GM12878 (cell line): ENCODE data around the gene MACROD2. TPM values are rescaled to one million over a fixed set of nuclear protein-coding genes. Genes with fewer than 3 reads are reported as not detected.

Experiments used
- ATAC-seq: fragments of 200-7000 bp; cut with Tn5 transposase; 3 replicates; pipeline ENCODE4 v1.9.1; 2020; ENCODE audit warnings: mild to moderate bottlenecking, moderate library complexity
- BruUV-seq: library from RNA; stranded (reverse); fragments of 400-500 nt; replicated peaks from 2 replicates; lab custom pipeline; 2021; lab: Mats Ljungman, UMichigan
- CTCF ChIA-PET: fragments of 300-600 bp; sonication (Branson Sonifier 250); formaldehyde crosslinking; extraction: SDS; loops from one replicate; lab custom pipeline; 2021; ENCODE audit warnings: inconsistent platforms; lab: Yijun Ruan, JAX
- POLR2A ChIA-PET: fragments of 350-600 bp; formaldehyde crosslinking; extraction: SDS; loops from one replicate; lab custom pipeline; 2021; ENCODE audit warnings: inconsistent platforms; lab: Charles Lee
- RAD21 ChIA-PET: fragments of 300-600 bp; sonication (Branson Sonifier 250); formaldehyde crosslinking; loops from one replicate; lab custom pipeline; 2023; ENCODE audit warnings: antibody characterized with exemption; ENCODE audit not compliant: unreplicated experiment; lab: Charles Lee
- SMC1A ChIA-PET: fragments of 300-600 bp; sonication (Branson Sonifier 250); formaldehyde crosslinking; loops from one replicate; lab custom pipeline; 2023; ENCODE audit not compliant: unreplicated experiment, uncharacterized antibody; lab: Charles Lee
- DNase-seq: peaks from one replicate; pipeline ENCODE4 v3.0.0-alpha.2; 2011; ENCODE audit warnings: low read depth, low spot score
- FAIRE-seq: peaks from 3 replicates; lab custom pipeline; 2011; peaks lifted over from hg19 to GRCh38; lab: Jason Lieb, UNC
- H2AFZ ChIP-seq: 2 replicates; pipeline ENCODE4 v1.6.0; 2011; ENCODE audit warnings: low read depth, low read length, control low read depth; ENCODE audit not compliant: control insufficient read depth
- H3K27ac ChIP-seq: 2 replicates; pipeline ENCODE4 v1.5.1; 2011; ENCODE audit warnings: control low read depth; ENCODE audit not compliant: control insufficient read depth, insufficient read depth
- H3K27me3 ChIP-seq, 2 experiments: replicated peaks in 1 of 2; 2 replicates each; pipeline versions ENCODE4 v1.6.0 to v1.6.1; 2011; ENCODE audit warnings: low read length in 1 of 2; ENCODE audit not compliant: control insufficient read depth in 2 of 2, insufficient read depth in 2 of 2
- H3K36me3 ChIP-seq, 2 experiments: 2 replicates each; pipeline ENCODE4 v1.5.1; 2011; ENCODE audit warnings: low read length in 1 of 2; ENCODE audit not compliant: control insufficient read depth in 2 of 2, insufficient read depth in 2 of 2
- H3K4me1 ChIP-seq: 2 replicates; pipeline ENCODE4 v1.6.1; 2011; ENCODE audit warnings: mild to moderate bottlenecking, low read length, moderate library complexity, mixed read lengths; ENCODE audit not compliant: control insufficient read depth, insufficient read depth
- H3K4me2 ChIP-seq: 2 replicates; pipeline ENCODE4 v1.6.0; 2011; ENCODE audit warnings: control low read depth; ENCODE audit not compliant: control insufficient read depth, insufficient read depth
- H3K4me3 ChIP-seq: fragments of 200-600 bp; sonication (generic); 2 replicates; pipeline ENCODE4 v1.5.1; 2016
- H3K79me2 ChIP-seq: 2 replicates; pipeline ENCODE4 v1.6.0; 2011; ENCODE audit warnings: low read length; ENCODE audit not compliant: control insufficient read depth, insufficient read depth
- H3K9ac ChIP-seq: 2 replicates; pipeline ENCODE4 v1.8.0; 2011; ENCODE audit warnings: low read length, control low read depth, mixed read lengths; ENCODE audit not compliant: control insufficient read depth, insufficient read depth
- H3K9me3 ChIP-seq: replicated peaks from 3 replicates; pipeline ENCODE4 v1.5.1; 2011; ENCODE audit warnings: mild to moderate bottlenecking, low read length; ENCODE audit not compliant: control insufficient read depth, insufficient read depth
- H4K20me1 ChIP-seq: 2 replicates; pipeline ENCODE4 v1.6.0; 2011; ENCODE audit not compliant: control insufficient read depth, insufficient read depth
- ATF3 ChIP-seq: IDR thresholded peaks from 2 replicates; pipeline ENCODE4 v1.6.1; 2011; ENCODE audit warnings: low read depth, mild to moderate bottlenecking, low read length, moderate library complexity, borderline replicate concordance; ENCODE audit errors: extremely low read depth
- CBX3 ChIP-seq: fragments of 200-600 bp; sonication (generic); IDR thresholded peaks from 2 replicates; pipeline ENCODE4 v1.6.1; 2016; ENCODE audit warnings: low read depth, borderline replicate concordance
- CBX5 ChIP-seq: sonication (generic); IDR thresholded peaks from 2 replicates; pipeline ENCODE4 v1.6.1; 2016; ENCODE audit warnings: low read depth, moderate library complexity, mild to moderate bottlenecking, inconsistent platforms
- CREM ChIP-seq: IDR thresholded peaks from 2 replicates; pipeline ENCODE4 v1.6.1; 2014; ENCODE audit warnings: antibody characterized with exemption, low read depth
- E2F4 ChIP-seq: IDR thresholded peaks from 2 replicates; pipeline ENCODE4 v1.6.1; 2012; ENCODE audit warnings: low read depth, low read length, improper control_type of control experiment
- FOXK2 ChIP-seq: fragments of 450-650 bp; IDR thresholded peaks from 2 replicates; pipeline ENCODE4 v1.6.1; 2017; ENCODE audit warnings: mild to moderate bottlenecking, moderate library complexity
- IKZF2 ChIP-seq, 2 experiments: fragments of 450-650 bp; IDR thresholded peaks; 2 replicates each; pipeline ENCODE4 v1.6.1; 2017; ENCODE audit warnings: mild to moderate bottlenecking in 2 of 2, moderate library complexity in 2 of 2
- KDM1A ChIP-seq: fragments of 200-600 bp; sonication (generic); IDR thresholded peaks from 2 replicates; pipeline ENCODE4 v1.6.1; 2016; ENCODE audit warnings: borderline replicate concordance
- SRF ChIP-seq, 2 experiments: IDR thresholded peaks; 2 replicates each; pipeline ENCODE4 v1.6.1; 2011; ENCODE audit warnings: low read depth in 2 of 2, low read length in 2 of 2, mild to moderate bottlenecking in 1 of 2, moderate library complexity in 1 of 2
- WRNIP1 ChIP-seq: IDR thresholded peaks from 2 replicates; pipeline ENCODE4 v1.6.1; 2011; ENCODE audit warnings: low read depth, low read length, improper control_type of control experiment, borderline replicate concordance
- YY1 ChIP-seq: IDR thresholded peaks from 2 replicates; pipeline ENCODE4 v1.6.1; 2011; ENCODE audit warnings: low read depth, mild to moderate bottlenecking, low read length
- ZBTB11 ChIP-seq: fragments of 450-650 bp; formaldehyde crosslinking; IDR thresholded peaks from 2 replicates; pipeline ENCODE4 v1.5.0; 2022; ENCODE audit warnings: mild to moderate bottlenecking, missing genetic modification characterization
- ZBTB4 ChIP-seq: fragments of 450-650 bp; formaldehyde crosslinking; IDR thresholded peaks from 2 replicates; pipeline ENCODE4 v1.4.0; 2022; ENCODE audit warnings: mild to moderate bottlenecking, moderate library complexity
- ZNF24 ChIP-seq: fragments of 450-650 bp; IDR thresholded peaks from 2 replicates; pipeline ENCODE4 v1.6.1; 2017; ENCODE audit warnings: antibody characterized with exemption, mild to moderate bottlenecking
- WGBS: methylation state at CpG from one replicate; pipeline ENCODE4 v1.1.6; 2016; ENCODE audit warnings: low lambda C conversion rate; ENCODE audit not compliant: insufficient replicate concordance, insufficient coverage; ENCODE audit errors: missing lambda C conversion rate; 5-methylcytosine and 5-hydroxymethylcytosine counted together
- in situ Hi-C: fragments of 300-500 bp; cut with MboI; formaldehyde crosslinking; loops from 9 replicates; pipeline ENCODE4 v1.14.3; 2018; ENCODE audit warnings: mixed read lengths
- intact Hi-C: fragments of 100-400 bp; cut with micrococcal nuclease; formaldehyde crosslinking; loops from one replicate; pipeline ENCODE4 v1.14.2; 2022; ENCODE audit not compliant: unreplicated experiment
- polyA plus RNA-seq, 11 experiments: library from polyadenylated mRNA; depleted of rRNA in 4 of 11; unstranded in 6 of 11; stranded (reverse) in 5 of 11; fragments of >200 nt; fragmentation: Nextera tagmentation in 4 of 11; fragmentation: Illumina TruSeq in 1 of 11; extraction: Ambion mirVana in 4 of 11; extraction: Trizol in 1 of 11; gene quantifications; 1 replicate in 1 of 11; 2 replicates in 10 of 11; pipeline versions ENCODE4 v1.2.1 to v1.2.3, GENCODE V29; 2011 to 2016; ENCODE audit warnings: inconsistent platforms in 2 of 11, missing spikeins in 2 of 11, low read depth in 1 of 11
- total RNA-seq, 4 experiments: library from RNA; depleted of rRNA in 3 of 4; stranded (reverse); fragments of >200 nt in 3 of 4; fragmentation: Illumina TruSeq in 1 of 4; extraction: Trizol in 1 of 4; gene quantifications; 2 replicates each; pipeline versions ENCODE4 v1.2.1 to v1.2.3, GENCODE V29; 2013 to 2021

Gene MACROD2
- total and polyA plus RNA-seq, 10 of the 15 experiments (the other 5 are each of a cell fraction or from before 2014, with no cell fraction given) = 1.1 to 21.5 (median 2.2) TPM

- peak; percentile 96 for TF ChIP-seq IKZF2 (IDR thresholded peaks at IDR 0.05)
- TF ChIP-seq ATF3 = no peak
- TF ChIP-seq YY1 = 0 out of 2 replicates have a peak, but pooled peaks have one; percentile 49
- TF ChIP-seq SRF (IDR thresholded peaks at IDR 0.05; ENCODE audit: low read depth in 2 of 2, low read length in 2 of 2) = no peak
- no peak for TF ChIP-seq CBX5
- TF ChIP-seq, all 136 proteins: peak for 25
These were observed 1927.9 kb downstream of the MACROD2 start (continued) for GRCh38 chr20:15923030-15923776.

- 0% methylated on average over 1 of the region's 1 CpG for WGBS
- ChIA-PET RAD21 (no interaction called here), POLR2A (no interaction called here), CTCF (interaction anchor here (0.9 kb wide), 1 partner anchor 22 kb away, joined by 3 read pairs; no protein-coding TSS in a partner anchor), SMC1A (no interaction called here)
- Histone ChIP-seq H3K27me3 (no peaks in the 10 kb centered on the region), H4K20me1 (no peaks in the 10 kb centered on the region), H3K36me3 (peaks cover 0 to 2% of the 10 kb centered on the region in 2 experiments; a peak in 1 of 4 replicates), H3K27ac (no peak overlapping the region), H3K9me3 (no peaks in the 10 kb centered on the region; the same call in 1 of the 3 replicates), H3K79me2 (no peaks in the 10 kb centered on the region; the same call in 1 of the 2 replicates), H3K4me1 (peaks cover 20% of the 10 kb centered on the region), H3K4me2 (no peak overlapping the region), H3K4me3 (no peak overlapping the region), H2AFZ (no peak overlapping the region), H3K9ac (no peak overlapping the region)
- intact Hi-C loops (no loop called here), in situ Hi-C loops (no loop called here)
- no TSS peak for BruUV-seq
- FAIRE-seq (no peak), DNase-seq (no peak), ATAC-seq (no peak)
- TF ChIP-seq ZBTB4 (CRISPR knock-in tag) (no peak), CBX3 (no peak), FOXK2 (no peak), E2F4 (no peak), CREM (no peak), WRNIP1 (no peak), ZBTB11 (CRISPR knock-in tag) (no peak), ZNF24 (no peak), KDM1A (no peak)
These were observed 1929.2 kb downstream of the MACROD2 start for GRCh38 chr20:15924556-15924955.
